HG02840 (cell line): ENCODE measurements around the gene CORO2B.

Source experiments
- ATAC-seq: cut with Tn5 transposase; IDR thresholded peaks from one replicate; pipeline ENCODE4 v1.9.1; 2021; ENCODE audit warnings: mild to moderate bottlenecking, moderate library complexity, moderate number of reproducible peaks; ENCODE audit not compliant: unreplicated experiment, low FRiP score

The CORO2B gene

DNA sequence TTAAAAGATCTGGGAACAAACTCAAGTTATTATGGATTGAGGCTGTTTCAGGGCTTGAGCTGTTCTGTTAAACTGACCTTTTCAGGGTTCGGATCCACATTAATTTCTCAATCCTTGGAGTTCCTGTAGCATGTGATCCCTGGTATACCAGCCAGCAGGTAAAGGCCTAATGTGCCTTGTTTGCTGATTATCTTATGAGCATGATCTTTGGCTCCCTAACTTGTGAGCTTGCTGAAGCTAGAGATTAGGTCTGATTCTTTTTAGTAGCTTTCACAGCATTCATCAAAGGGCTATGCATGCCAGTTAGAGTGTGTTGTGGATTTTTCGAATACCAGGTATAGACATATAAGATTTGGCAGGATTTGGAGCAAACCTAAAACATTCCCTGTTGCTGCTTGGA, 10.3 kb downstream of the CORO2B start:
- no peak for ATAC-seq

DNA sequence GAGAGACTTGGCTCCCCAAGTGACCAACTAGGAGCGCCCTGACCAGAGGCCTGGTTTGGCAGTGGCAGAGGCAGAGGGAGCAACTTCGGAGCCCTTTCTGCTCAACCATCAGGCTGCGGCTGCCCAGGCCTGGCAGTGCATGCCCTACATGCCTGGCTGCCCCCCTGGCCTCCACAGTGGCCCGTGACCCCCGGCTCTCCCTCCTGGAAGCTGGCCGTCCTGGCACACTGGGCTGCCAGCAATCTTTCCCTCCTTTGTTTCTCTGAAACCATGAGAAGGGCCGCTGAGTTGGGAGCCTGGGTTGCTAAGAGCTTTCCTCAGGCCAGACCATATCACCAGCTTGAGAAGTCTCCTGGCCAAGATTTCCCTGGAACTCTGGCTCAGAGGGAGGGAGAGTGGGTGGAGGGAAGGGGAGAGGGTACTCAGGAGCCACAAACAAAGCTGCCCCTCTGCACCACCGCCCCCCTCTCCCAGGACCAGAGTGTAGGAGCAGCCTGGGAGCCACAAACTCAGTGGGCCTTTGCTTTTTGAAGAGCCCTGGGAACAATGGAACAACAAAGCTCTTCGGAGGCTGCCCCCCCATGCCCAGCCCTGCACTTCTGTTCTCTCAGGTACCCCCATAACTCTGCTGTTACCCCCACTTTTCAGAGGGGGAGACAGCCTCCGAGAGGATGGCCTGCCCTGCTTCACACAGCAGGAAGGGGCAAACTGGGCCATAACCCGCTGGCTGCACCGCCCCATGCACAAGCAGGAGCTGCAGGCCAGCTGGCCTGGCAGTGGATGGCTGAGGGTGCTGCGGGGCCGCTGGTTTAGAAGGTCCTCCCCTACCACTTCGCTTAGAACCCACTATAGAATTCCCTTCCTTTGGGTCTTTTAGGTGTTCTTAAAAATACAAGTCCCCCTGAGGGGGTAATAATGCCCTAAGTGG, 11.3 kb downstream of the CORO2B start:
- ATAC-seq = no peak

DNA sequence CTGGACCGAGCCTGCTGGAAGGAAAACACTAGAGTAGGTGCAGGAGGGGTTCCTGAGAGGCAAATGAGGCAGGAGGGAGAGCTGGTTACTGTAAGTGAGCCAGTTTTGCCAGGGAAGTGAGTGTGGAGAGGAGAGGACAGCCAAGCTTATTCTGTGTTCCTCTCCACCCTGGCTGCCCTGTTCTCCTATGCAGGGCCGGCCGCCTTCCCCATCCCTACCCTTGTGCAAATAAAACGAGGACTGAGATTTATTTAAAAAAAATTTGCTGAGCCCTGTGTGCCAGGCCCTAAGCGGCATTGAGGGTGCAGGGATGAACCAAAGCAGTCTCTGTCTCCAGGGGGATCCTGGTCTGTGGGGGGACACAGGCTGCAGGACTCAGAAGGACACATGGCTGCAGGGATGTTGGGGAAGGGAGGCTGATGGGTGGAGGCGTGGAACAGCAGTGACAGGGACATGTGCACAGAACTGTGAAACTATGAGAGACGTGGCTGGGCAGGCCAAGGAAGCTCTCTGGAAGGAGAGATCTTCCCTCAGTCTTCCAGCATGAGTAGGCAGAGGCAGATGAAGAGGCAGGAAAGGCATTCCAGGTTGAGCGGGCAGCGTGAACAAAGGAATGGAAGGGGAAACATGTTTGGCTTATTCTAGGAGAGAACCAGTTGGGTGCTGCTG, 12.1 kb downstream of the CORO2B start:
- ATAC-seq = no peak

DNA sequence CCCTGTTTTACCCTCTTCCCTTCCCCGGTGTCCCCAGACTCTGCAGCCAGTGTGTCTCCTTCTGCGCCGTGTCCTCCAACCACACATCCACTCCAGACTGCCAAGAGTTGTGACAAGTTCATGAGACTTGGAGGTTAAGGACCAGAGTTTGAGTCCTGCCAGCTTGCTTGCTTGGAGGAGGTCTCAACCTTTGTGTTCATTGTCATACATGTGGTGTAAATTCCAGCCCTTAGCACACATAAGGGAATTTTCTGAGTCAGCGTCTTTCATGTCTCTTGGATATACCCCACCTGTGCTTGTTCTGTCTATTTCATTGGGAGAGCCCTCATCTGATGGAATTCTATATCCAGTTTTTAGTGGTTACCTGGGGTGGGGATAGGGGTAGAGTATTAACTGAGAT, 13.3 kb downstream of the CORO2B start:
- no peak for ATAC-seq

DNA sequence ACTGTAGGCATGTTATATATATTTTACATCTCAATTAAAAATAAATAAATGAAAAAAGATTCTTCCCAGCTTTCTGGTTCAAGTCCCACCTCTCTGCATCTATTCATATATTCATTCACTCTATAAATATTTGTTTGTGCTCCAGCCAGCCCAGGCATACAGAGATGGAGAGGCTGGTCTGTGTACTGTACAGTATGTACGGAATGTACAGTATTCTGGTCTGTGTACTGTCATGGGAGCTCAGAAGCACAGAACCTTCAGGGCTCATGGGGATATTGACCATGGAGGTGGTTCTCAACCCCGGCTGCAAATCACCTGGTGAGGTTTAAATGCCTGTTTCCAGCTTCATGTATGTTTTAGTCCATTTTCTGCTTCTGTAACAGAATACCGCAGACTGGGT, 13.8 kb downstream of the CORO2B start:
- ATAC-seq = no peak

DNA sequence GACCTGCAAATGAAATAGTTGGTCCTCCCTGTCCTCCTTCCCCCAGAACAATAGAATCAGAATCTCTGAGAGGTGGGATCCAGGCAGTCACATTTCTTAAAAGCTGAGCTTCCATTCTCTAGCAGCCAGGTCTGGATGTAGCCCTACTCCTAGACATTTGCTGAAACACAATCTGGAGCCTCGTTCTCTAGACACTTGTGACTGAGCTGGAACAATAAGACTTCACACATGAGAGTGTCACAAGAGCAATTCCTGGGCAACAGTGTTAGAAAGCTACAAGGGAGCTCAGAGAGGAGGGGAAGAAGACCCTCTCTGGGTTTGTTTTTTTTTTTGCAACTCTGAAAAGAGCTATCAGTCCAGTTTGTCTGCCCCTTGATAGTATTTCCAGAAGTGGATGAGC, 14.5 kb downstream of the CORO2B start:
- no peak for ATAC-seq

DNA sequence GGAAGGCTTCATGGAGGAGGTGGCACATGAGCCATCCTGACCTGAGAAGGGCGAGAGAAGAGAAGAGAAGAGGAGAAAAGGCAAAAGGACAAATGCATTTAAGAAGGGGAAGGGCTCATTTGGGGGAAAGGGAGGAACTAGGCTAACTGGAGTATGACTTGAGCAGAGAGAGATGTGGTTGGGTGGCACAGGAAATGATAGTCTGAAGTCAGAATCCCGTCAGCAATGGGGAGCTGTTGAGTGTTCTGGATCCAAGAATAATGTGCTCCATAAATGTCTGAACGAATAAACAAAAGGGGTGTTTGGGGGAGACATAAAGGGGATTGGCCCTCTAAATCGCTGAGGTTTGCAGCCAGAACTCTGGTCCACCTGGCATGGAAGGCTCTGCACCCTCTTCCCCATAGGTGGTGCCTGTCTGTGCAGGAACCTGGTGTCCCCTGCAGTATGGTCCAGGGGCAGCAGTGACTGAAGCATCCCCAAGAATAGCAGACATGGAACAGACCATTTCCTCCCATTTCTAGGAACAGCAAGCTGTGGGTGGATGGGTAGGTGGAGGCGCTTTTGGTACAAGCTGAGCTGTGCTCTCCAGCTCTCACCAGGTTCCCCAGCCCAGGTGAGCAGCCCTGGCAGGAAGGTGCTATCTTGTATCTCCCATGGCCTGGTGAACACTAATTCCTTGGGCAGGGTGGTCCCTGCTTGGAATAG, 15.2 kb downstream of the CORO2B start:
- no peak for ATAC-seq

DNA sequence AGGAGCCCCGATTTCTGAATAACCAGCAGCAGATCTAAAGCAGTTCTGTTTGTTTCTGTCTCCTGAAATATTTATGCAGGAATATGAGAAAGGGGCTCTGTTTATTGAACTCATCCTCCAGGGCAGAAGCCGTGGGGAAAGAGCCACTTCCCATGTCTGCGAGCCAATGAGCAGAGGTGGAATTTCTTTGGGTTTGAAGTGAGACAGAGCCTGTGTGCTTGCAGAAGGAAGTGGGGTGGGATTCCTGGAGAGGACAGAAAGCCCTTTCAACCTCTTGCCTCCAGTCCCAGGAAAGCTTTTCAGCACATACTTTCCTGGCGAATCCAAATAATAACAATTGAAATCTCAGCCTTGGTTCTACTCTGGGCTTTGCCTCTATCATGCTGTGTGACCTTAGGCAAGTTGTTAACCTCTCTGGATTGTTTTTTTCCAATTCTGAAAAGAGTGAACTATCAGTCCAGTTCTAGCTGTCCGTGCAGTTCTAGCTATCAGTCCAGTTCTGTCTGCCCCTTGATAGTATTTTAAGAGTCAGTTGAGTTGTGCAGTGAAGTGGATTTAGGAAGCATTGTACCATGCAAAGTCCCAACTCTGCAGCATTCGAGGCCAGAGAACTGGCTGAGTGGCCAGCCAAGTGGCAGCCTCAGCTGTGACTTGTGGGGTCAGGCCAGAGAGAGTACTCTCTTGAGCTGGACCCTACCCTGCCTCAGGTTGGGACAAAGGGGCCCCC, 15.9 kb downstream of the CORO2B start:
- ATAC-seq = no peak

DNA sequence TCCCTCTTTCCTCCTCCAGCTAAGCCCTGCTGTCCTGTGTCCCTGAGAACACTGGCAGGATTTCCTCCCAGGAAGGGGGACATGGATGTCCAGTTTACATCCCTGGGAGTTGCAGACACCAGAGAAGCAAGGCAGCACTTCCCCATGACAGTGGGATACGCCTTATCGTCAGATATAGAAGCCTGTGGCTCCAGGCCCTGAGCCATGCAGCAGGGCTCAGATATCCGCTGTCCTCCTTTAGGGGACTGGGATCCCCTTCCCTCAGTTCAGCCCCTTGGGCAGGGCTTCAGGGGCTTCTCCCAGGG, 16.4 kb downstream of the CORO2B start:
- no peak for ATAC-seq

DNA sequence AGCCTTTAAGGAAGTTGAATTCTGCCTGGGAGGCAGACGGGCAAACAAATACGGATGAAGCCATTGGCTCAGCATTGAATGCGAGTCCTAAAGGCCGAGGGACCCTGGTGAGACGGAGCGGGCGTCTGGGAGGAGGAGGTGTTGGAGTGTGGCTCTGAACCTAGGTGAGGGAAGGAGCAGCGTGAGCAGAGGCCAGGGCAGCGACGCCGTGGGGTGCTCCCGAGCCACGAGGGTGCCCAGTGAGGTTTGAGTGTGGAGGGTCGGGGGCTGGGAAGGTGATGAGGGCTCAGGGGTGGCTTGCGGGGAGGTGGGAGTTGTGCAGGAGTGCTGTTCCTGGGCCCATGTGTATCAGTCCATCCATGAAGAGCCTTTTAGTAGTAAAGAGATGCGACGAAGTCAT, 17.0 kb downstream of the CORO2B start:
- ATAC-seq = no peak

DNA sequence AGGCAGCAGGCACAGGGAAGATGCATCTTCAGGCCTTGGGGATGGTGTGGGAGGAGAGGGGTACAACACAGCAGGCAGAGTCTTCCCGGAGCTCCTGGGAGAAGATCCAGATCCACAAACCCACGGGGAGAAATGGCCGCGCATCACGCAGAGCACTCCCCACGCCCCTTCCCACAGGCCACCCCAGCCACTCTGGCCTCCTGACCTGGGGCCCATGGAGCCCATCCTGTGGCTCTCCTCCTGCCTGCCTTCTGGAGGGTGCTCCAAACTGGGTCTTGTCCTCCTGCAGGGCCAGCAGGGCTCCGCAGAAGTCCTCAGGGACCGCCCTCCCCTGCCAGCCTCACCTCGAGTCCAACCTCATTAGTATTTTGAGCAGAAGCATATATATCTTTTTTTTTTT, 17.9 kb downstream of the CORO2B start:
- no peak for ATAC-seq

DNA sequence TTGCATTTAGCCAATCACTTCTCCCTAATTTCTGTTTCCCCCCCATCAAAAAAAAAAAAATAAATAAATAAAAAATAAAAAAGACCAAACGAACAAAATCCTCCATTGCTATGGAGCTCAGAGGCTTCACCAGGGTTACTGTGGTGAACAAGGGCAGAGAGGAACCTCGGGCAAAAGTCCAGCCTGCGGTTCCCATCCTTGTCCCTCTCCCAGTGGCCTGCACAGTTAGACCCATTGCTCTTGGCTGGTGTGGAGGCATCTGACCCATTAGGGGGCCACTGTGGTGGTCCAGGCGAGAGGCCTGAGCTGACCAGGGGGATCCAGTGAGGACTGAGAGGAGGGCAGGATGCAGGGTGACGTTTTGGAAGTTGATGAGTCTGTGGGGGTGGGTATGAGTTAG, 18.8 kb downstream of the CORO2B start:
- ATAC-seq = no peak

DNA sequence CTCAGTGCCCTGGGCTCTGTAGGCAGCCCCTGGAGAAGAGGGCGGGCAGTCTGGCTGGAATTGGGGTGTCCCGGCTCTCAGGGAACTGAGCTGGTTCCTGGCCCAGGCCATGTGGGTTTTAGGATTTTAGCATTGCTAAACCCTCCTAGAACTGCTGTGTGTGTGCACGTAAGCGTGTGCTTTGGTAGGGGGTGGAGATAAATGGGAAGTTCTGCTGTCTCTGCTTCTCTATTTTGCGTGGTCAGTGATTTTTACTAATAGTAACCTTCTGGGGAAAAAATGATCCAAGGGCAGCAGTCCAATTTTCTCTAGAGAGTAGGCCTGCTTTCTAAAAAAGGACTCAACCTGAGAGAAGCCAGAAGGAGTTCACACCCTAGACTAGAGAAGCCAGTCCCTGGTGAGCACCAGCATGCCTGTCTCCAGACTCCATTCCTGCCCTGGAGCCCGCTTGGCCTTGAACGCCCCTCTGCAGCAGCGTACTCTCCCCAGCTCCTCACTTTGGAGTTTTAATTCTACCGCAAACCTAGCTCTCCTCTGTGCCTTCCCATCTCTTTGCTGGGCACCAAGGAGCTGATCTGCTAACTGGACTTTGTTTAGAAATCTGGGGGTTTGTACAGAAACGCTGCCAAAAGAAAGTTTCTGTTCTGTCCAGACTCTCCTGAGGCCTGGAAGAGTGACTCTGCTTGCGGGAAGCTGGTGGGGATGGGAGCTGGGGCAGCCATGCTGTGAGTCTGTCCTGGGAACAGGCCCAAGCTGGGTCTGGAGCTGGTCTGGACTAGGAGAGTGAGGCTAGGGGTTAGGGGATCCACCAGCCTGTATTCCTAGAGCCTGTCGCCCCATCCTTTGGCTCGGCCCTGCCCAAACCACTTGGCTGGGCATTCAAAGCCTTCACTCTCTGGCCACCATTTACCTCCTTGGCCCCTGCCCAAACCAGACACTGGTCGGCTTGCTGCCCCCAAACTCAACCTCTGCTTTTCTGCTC, 19.7 kb downstream of the CORO2B start:
- ATAC-seq = no peak

DNA sequence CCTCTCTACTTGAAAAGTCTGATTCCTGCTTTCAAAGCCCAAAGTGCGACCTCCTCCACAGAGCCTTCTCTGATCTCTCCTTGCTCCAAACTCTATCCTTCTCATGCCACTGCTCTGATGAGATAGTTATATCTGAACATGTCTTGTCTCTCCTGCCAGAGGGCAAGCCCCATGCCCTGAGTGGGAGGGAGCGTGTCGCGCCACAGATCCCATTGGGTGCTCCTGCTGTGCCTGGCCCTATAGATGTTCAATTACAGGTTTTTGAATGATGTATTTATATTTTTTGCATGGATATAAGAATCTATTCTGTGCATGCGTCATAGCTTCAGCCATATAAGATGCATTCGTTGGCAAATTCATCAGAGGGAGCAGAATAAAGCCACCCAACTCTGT, 20.4 kb downstream of the CORO2B start:
- no peak for ATAC-seq

DNA sequence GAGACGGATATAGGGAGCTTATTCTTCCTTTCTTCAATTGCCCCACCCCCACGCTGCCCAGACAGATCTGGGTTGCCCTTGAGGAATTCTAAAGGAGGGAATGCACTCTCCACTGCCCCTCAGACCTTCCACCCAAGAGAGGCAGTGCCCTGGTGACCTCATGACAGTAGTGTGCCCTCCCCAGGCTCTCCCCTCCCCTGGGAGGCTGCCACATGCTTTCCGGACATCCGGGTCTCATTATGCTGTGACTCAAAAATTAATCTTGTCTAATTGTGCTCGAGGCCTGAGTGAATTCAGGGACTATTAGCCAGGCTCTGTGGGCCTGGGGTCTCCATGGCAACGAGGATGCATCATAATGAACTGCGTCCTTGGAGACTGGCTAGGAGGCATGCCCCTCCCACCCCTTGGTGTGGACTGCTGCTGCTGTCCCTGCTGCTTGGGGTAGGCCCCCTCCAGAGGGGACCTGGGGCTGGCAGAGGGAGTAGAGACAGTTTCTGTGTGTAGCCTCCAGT, 20.8 kb downstream of the CORO2B start:
- no peak for ATAC-seq

DNA sequence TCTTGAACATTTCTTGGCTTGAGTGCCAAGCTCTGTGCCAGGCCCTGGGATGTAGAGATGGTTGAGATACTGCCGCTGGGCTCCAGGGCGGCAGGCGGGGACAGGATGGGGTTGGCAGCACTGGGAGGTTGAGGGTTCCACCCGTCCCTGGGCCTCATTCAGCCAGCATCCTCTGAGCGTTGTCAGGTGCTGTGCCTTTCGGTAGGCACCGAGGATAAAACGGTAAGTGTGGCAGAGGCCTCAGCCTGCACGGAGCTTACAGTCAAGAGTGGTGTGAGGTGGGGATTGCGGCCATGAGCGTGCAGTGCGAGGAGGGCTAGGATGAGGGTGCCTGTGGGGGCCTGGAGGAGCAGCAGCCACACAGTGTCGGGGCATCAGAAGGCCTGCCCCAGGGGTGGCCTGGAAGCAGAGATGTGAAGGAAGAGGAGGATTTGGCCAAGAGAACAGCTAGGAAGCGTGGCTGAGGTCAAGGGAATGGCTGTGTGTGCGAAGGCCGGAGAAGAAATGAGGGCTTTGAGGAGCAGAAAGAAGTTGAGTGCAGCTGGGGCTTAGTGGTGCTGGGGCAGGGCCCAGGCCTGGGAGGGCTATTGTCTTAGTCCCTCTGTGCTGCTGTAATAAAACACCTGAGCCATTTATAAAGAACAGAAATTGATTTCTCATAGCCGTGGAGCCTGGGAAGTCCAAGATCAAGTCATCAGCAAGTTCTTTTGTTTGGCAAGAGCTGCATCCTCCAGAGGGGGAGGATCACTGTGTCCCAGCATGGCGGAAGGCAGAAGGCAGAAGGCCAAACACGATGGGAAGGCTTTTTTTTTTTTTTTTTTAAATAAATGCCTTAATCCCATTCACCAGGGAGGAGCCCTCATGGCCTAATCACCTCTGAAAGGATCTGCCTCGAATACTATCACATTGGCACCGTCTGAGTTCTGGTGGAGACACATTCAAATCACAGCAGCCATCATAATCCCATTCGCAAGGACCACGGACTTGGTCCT, 22.7 kb downstream of the CORO2B start:
- ATAC-seq = no peak

DNA sequence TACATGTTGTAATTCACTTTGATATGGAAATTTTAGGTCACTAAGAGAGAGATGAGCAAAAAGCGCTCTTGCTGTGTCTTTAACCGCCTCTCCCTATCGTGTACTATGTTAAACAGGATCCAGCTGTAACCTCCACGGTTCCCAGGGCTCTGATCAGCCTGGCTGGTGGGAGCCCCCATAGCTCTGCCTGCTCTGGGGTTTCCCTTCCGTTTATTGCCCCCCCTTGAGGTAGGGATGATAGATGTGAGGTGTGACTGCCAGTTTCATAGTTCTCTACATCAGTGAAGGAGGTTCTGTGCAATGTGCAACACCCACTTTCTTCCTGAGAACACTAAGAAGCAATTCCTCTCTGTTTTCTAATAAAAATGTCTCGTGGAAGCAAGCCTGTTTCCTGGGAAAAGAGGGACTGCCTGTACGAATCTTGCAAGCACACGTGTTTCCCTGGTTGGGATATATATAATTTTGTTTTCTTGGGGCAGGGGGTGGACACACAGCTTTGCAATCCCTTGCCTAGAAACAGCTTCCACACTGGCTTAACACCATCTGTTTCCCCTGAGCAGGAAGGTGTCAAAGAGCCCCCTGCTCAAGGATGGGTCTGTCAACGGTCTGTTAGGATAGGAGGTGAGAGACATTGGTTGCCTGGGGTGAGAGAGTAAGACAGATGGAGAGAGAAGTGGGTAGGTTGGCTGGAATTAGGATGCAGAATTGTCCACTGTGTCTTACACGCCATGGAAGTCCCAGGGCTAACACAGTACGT, 23.8 kb downstream of the CORO2B start:
- ATAC-seq = no peak

DNA sequence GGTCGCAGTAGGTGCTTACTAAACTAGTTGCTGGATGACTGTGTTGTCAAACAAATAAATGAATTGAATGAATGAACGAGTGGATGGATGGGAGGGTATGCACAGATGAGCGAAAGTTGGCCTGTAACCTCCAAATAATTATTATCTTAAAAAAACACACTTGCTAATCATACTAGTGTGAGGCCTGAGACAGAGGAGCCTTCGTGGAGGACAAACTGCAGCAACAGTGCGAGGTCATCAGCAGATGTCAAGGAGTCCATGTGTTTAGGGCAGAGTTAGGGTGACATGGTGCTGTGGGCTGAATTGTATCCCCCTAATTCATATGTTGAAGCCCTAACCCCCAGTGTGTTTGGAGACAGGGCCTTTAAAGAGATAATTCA, 24.4 kb downstream of the CORO2B start:
- ATAC-seq = no peak
